NCI-H1930 (cell line): ENCODE results near the gene HSPE1.
"Not testable (repeated sequence)": the region's sequence is repeated elsewhere in the genome, so short reads cannot be mapped to it uniquely, and the experiment has no call there.

Experiments used
- DNase-seq, 2 experiments: peaks; one replicate each; lab custom pipeline; 2025; lab: John Stamatoyannopoulos, UW

HSPE1 gene

GRCh38 chr2:197499594-197500502 lies at the start of gene HSPE1, which contains the start of gene HSPD1:
HSPE1 (plus strand) TSS chr2:197500379; CDS start chr2:197500437, 58 bp downstream.
HSPD1 (minus strand) TSS chr2:197499840; CDS start chr2:197498848, 992 bp downstream.
- DNase-seq: peak; percentile 99

GRCh38 chr2:197450465-197450864 lies 49.7 kb upstream of the HSPE1 start:
- no peak for DNase-seq

GRCh38 chr2:197450935-197451358 lies 49.2 kb upstream of the HSPE1 start:
- DNase-seq: not testable (repeated sequence)

- DNase-seq: no peak
Measured at GRCh38 chr2:197452754-197453122, 47.4 kb upstream of the HSPE1 start.

GRCh38 chr2:197453123-197453913 lies 46.9 kb upstream of the HSPE1 start, which contains the start of gene COQ10B:
COQ10B (plus strand) TSS chr2:197453552; CDS start chr2:197453561, 9 bp downstream.
- DNase-seq: peak; percentile 97 to 99

GRCh38 chr2:197453914-197454398 lies 46.2 kb upstream of the HSPE1 start:
- no peak for DNase-seq

GRCh38 chr2:197454923-197455322 lies 45.3 kb upstream of the HSPE1 start:
- no peak for DNase-seq

GRCh38 chr2:197455428-197455827 lies 44.8 kb upstream of the HSPE1 start:
- DNase-seq: no peak

GRCh38 chr2:197460649-197461048 lies 39.5 kb upstream of the HSPE1 start:
- no peak for DNase-seq

- no peak for DNase-seq
Measured at GRCh38 chr2:197461057-197461456, 39.1 kb upstream of the HSPE1 start.

- no peak for DNase-seq
Measured at GRCh38 chr2:197464175-197464574, 36.0 kb upstream of the HSPE1 start.

GRCh38 chr2:197472166-197472565 lies 28.0 kb upstream of the HSPE1 start:
- DNase-seq: no peak

GRCh38 chr2:197477797-197478196 lies 22.4 kb upstream of the HSPE1 start:
- no peak for DNase-seq

- DNase-seq: no peak
Measured at GRCh38 chr2:197480165-197481036, 19.8 kb upstream of the HSPE1 start.

- not testable (repeated sequence) for DNase-seq
Measured at GRCh38 chr2:197484248-197484647, 15.9 kb upstream of the HSPE1 start.

- no peak for DNase-seq
Measured at GRCh38 chr2:197486175-197486574, 14.0 kb upstream of the HSPE1 start.

- DNase-seq: no peak
Measured at GRCh38 chr2:197487385-197487784, 12.8 kb upstream of the HSPE1 start.

GRCh38 chr2:197495433-197496134 lies 4.6 kb upstream of the HSPE1 start:
- no peak for DNase-seq

GRCh38 chr2:197496695-197497094 lies 3.5 kb upstream of the HSPE1 start:
- DNase-seq: no peak

- DNase-seq: no peak
Measured at GRCh38 chr2:197497326-197497725, 2.9 kb upstream of the HSPE1 start.
